ENCODE data around the gene YPEL1. TPM values are rescaled to one million over a fixed set of nuclear protein-coding genes. Genes with fewer than 3 reads are reported as not detected.

YPEL1 gene, protein sequence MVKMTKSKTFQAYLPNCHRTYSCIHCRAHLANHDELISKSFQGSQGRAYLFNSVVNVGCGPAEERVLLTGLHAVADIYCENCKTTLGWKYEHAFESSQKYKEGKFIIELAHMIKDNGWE
- total RNA-seq, result 1.7 TPM

DNA sequence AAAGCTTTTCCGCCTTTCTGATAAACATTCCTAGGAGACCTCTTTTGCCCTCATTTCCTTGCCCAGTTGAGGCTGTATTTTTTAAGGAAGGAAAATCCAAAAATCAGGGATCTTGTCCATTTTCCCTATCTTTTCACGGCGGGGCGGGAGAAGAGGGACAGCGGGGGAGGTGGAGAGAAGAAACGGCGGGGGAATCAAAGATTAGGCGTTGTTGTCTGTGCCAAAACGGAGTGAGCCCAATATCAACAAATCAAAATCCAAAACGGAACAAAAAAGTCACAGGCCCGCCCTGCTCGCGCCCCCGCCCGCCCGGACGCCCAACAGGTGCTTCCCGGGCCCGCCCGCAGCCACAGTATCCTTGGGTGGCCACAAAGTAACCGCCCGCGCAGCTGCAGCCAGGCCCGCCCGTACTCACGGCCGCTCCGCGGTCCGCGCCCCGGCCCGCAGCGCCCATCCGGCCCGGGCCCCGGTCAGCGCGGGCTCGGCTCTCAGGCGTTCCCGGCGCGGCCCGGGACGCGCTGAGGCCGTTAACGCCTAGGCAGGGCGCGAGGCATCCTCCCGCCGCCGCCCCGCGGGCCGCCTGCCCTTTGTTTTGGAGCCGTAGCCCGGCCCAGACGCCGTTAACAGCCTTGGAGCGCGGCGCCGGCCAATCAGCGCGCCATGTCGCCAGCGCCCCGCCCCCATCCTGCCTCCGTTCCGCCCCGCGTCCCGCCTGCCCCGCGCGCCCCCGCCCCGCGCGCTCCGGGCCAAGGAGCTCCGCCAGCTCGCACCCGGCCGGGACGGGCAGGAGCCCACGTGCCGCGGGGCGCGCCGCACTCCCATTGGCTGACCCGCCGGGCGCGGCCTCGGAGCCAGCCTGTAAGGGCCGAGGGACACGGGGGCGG is at the start of gene YPEL1:
Gene YPEL1 (minus strand): TSS at position 595 of the 884 bp plus-strand sequence. CDS start 25,050 bp downstream, outside the sequence.
- DNase-seq (ENCODE audit: low spot score), result peak; percentile 96

DNA sequence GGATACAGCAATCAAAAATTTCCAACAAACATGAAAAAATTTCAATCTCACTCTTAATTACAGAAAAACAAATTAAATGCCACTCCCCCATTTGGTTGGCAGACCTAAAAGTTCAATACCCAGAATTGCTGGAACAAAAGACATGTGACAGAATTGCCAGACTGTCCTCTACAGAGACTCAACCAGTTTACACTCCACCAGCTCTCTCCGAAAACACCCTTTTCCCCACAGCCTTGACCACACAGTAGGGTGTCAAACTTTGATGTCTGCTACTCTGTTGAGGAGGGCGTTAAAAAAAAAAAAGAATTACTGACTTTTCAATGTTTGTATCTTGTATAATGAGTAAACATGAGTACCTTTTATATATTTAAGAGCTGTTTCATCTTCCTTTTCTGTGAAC is 44.7 kb upstream of the YPEL1 start:
- no peak for DNase-seq (ENCODE audit: low spot score)

DNA sequence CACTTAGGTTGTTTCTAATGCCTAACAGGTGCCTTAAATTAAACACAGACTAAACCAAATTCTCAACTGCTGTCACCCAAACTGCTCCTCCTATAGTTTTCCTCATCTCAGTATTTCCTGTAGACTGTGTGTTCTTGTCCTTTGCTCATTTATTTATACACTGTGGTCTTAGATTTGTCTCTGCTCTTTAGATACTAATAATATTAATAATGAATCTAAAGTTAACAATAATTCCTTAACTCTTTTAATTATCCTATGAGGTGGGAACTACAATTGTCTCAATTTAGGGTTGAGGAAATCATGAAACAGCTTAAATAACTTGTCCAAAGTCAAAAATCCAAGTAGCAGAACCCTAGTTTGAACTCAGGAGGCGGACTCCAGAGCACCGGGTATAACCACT is 43.9 kb upstream of the YPEL1 start:
- DNase-seq (ENCODE audit: low spot score), result no peak

DNA sequence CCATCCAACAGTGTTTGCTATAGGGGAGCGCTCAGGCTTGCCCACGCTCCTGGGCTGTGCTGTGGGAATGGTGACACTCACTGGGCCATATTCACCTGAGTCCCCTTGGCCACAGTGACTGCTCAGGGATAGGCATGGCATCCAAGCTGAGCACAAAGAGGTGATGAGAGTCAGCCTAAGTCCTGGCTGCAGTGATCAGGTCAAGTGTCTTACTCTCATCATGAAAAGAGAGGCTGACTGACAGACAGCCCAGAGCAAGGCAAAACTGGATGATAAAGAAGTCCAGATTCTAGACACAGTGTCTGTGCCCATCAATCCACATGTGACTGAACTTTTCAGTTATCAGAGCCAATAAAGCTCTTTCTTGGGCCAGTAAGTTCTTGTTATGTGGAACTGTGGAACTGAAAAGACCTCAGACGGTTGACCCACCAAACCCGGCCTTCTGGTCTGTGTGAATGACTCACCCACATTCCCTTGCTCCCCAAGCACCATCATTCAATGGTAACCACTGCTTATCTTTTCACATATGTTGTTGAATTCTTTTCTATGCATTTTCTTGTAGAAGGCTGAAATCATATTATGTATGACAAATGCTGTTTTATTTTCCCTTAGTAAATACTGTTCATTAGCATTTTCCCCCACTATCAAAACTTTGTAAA is 43.2 kb upstream of the YPEL1 start:
- no peak for DNase-seq (ENCODE audit: low spot score)

DNA sequence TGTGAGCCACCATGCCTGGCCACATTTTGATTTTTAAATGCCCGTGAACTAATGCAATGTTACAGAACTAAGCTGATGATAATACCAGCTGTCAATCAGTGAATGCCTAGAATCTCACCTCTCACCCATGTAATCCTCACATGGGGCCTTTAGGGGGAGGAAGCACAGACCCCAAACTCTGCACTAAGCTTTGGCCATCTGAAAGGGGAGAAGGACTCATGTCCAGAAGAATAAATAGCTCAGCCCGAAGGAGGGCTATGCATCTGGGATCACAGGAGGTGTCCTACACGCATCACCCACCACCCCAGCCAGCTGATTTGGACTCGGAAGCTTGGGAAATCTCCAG is 36.0 kb upstream of the YPEL1 start:
- DNase-seq (ENCODE audit: low spot score), result no peak

DNA sequence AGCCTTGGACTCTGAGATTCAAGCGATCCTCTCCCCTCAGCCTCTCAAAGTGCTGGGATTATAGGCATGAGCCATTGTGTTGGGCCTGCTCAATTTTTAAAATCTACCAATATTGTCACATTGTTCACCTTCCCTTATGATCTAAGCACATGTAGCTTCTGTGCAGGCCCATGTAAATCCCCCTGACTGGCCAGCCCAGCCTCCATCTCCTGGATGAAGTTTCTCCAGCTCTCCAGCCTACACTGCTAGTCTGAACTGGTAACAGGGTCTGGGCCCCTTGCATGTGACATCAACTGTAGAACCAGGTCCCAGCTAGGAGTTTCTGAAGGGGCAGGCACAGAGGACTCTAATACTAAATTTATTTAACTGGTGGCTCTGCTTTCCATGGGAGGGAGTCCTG is 32.8 kb upstream of the YPEL1 start:
- DNase-seq (ENCODE audit: low spot score), result no peak

DNA sequence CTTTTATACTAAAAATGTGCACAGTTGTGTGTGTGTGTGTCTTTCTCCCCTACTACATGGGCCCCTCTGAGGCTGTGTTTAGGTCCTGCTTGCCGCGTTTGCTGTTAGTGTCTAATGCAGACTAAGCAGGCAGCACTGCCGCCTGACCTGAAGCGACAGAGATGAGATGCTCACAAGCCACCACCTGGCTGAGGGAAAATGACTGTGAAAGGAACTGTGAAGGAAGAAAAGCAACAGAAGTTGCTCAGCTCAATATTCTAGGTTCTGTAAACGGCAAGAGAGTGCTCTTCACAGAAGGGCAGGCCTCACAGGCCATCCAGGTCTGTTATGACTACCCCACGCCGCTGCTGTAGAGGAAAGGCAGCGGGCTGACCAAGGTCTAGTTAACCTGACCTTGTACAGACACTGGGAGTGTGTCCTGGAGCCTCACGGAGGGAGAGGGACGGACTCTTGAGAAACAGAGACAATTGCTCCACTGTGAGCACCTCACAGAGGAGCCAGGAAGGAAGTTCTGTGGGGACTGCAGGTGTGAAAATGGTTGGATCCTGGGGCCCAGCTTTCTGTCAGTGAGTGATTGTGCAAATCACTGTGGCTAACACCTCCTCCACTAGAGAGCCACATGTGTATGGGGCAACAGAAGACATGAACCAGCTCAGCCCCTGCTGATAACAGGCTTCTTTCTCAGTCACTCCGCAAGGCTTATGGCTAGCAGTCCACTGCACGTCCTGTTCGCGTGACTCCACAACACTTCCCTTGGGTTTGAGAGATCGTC is 31.3 kb upstream of the YPEL1 start:
- DNase-seq (ENCODE audit: low spot score), result no peak

DNA sequence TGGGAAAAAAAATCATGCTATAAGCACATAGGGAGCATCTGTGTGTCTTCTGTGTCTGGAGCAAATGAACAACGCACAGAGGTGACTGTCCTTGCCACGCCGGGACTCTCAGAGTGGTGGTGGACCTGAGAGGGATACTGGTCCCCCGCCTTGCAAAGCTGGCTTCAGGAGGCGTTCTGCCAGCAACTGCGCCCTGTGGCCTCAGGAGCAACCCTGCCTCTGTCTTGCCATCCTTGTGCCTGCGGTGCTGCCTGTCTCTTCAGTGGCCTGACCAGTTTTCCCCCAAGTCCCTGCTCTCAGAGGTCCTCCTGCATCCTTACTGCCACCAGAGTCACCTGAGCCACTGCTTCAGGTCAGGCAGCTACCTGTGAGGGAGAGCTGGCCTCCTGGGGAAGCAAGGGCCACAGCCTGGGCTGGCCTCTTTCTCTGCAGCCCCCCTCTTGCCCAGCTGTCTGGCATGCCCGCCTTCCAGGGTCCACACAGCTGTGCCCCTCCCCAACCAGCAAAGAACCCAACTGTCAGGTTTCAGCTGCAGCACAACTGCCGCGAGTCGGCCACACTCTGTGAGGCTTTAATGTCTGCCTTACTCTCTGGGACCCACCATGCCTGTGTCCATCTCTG is 30.4 kb upstream of the YPEL1 start:
- DNase-seq (ENCODE audit: low spot score), result no peak

DNA sequence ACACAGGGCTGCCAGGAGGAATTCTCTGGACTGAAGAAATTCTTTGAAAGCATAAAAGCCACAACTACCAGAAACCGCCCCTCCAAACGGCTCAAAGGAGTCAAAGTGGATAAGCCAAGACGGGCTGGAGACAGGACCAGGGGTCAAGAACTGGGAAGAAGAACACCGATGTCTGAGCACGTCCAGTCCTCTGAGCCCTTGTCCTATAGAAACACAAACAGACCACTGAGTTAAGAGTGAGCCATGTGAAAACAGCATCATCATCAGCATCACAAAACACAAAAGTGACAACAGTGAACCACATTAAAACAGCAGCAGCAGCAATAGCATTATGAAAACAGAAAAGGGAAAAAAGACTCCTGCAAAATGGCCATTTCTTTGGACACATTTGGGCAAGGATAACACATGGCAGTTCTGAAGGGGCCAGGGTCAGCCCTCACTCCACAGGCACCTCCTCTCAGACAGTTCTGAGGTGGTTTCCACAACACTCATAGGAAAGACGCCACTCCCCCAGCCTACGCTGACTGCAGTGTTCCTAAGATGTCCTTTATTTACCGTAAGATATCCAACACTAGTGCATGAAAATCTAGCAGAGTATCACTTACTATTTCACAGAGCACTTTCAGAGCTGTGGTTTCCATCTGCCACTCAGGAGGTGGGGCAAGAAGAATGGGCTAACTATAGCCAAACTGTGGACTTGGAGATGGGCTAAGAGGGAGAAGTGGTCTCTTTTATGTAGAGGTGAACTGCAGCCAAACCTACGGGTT is 28.6 kb upstream of the YPEL1 start:
- no peak for DNase-seq (ENCODE audit: low spot score)

DNA sequence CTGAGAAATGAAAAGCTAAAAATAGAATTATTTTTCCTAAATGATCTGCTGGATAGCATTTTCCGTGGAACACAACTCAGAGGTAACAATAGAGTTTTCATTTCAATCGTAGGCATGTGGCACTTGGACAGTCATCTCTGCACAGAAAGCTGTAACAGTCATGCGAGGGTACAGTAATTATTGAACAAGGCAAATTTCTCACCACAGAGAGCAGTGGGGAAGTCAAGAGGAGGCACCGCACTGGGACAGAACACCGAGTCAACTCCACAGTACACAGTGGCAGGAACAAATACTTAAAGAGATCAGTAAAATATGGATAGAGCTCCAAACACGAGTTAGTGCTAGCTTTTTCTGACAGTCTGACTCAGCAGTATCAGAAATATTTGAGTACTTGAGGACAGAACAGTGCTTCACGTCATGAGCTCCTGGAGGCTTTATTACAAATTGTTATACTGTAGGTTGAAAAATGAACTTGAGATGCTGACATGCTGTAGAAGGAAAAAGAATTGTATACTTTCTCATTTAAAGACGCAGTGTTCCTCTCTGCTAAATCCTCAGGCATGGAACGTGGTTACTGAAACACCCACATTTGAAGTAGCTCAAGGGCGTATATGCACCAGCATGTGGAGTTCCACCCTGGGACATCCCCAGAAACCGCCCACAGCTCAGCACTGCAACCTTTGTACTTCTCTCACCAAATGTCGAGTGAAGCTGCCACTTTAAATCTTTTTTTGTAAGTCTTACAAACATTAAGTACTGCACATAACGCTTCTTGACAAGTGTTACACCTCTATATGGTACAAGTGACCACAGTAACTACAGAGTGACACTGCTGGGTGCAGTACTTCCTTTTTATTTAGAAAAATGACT is 27.4 kb upstream of the YPEL1 start:
- DNase-seq (ENCODE audit: low spot score), result no peak

DNA sequence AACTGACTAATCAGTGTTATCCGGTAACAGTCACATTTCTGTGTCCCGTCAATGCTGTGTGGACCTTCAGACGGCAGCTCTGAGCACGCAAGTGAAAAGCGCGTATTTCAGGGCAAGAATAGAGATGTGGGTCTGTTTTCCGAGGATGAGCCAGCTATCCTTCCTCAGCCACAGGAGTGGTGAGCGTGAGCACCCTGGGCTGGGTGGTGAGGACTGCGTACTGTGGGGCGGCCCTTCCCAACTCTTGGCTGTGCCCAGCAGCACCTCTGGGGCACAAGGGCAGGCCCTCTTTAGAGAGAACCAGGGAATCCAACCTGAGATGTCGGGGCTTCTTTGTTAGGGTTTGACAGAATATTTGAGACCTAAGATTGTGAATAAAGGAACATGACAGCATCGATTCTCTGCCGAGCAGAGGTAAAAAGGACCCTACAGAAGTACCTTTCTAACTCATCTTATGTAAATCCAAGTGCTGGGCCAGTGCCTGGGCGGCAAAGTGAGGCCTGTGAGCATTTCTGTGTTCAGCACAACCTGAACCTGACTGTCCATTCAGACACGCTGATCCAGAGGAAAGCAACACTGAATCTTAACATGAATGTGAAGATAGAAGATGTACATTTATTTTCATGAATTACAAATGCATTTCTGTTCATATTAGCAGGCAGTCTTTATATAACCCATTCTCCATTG is 26.5 kb upstream of the YPEL1 start:
- no peak for DNase-seq (ENCODE audit: low spot score)

DNA sequence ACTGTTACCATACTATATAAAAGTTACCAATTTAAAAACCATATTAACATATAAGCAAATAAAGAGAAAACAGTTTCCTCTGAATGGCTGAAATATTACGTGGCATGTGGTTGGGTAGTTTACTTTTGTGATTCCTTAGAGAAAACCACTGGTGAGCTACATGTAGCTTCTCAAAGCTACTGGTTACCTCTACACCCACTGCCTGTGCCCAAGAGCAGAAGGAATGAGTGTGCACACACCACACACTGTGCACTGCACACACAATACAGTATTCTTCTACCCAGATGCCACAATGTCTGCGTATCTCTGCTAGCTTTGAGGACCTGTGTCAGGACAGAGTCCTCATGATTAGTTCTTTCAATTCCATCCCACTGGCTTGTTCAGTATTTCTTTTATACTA is 25.5 kb upstream of the YPEL1 start:
- no peak for DNase-seq (ENCODE audit: low spot score)

DNA sequence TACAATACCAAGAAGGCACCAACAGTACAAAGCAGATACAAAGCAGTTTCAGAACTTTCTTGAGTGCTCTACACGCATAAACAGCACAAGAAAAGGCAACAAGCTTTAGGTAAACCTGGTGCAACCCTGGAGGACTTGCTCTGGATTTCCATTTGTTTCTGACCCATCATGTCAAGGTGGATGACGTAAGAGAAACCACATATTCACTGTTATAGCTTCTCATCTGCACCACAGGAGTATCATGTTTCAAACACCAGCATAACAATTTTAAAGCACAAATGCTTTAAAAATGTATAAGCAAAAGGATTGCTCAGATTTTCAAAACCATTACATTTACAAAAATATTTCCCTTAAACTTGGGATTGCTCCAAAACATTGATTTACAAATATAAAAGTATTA is 25.0 kb upstream of the YPEL1 start:
- DNase-seq (ENCODE audit: low spot score), result no peak

DNA sequence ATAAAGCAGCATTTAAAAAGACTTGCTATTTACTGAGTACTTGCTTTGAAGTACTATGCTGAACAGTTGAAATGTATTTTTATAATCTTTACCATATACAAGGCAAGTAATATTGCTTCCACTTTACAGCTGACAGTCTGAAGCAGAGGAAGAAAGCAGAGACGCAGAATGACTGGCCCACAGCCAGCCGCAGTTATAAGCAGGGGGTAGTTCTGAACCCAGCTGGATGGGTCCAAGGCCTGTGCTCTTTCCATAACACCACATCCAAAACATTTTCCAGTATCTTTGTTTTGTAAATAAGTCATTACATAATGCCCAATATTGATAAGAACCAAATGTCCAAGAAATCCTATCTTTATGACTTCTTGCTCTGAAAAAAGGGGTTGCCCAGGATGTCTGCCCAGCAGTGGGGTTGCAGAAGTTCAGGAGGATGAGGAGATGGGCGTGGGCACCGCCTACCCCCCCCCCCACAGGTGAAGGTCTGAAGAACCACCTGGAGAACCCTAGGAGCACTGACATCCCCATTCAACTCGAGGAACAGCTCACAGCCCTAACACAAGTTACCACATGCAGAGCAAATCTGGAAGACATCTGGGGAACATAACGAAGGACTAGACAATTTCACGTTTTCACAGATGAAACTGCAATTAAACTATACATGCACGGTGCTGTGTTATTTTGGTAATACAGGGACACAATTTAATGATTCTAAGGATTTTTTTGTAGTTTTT is 24.2 kb upstream of the YPEL1 start:
- no peak for DNase-seq (ENCODE audit: low spot score)

DNA sequence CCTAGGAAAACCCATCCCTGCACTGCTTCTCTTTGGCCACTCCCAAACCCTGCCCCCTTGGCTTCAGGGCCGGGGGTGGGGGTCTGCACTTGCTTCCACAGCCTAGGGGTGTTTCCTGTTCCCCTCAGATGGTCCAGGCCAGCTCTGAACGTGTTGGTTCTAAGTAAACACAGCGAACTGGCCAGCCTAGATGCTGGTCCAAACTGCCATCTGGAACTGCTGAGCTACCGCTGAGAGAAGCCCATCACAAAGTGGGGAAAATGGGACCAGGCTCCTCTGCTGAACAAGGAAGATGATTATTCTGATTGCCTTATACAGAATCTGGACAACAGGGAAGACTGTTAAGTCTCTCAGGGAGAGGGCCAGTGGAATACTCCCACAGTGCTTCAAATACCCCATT is 23.5 kb upstream of the YPEL1 start:
- DNase-seq (ENCODE audit: low spot score), result no peak

DNA sequence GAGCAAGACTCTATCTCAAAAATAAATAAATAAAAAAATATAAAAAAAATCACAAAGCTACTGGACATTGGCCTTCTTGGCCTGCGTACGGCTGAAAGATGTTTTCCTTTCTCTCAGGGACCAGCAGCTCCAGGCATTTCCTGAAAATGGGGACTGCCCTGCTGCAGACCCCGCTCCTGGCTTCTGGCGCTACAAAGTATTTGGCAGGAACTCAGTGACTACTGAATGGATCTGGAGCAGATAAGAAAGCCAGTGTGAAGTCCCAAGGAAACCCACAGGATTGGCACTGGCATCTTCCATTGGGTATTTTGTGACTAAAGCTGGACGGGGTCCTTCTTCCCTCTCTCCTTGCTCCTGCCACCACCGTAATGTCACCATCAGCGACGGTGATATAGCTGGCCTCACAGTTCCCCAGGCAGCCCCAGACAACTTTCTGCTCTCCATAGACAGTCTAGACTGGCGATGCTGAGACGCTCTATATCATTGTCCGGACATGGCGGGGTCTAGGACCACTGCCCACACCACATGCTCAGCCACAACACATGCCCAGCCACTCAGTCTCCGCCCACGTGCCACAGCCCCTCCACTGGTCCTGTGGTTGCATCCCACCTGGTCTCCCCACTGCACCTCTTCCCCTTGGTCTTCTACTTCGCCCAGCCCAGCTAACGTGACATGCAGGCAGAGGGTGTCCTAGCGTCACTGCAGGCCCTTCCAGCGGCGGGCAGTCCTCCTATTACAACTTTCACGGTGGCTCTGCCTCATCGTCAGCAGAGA is 22.7 kb upstream of the YPEL1 start:
- no peak for DNase-seq (ENCODE audit: low spot score)

DNA sequence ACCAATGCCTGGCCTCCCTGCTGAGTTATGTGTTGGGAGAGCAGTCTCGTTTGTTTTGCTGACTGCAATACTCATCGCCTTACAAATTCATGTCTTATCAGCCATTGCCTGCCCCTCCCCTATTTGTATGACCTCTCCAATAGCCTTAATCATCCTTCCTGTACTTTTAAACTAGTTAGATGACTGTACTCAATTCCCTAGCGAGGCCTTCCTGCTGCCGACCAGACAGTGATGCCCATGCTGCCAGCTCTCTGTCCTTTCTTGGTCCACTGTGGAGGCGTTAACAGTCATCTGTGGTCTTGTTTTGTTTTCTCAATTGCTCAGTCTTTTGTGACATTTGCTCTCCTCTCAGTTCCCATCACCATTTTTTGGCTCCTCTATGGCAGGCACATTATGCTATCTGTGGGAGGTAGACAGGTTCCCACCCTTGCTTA is 20.3 kb upstream of the YPEL1 start:
- DNase-seq (ENCODE audit: low spot score), result no peak

DNA sequence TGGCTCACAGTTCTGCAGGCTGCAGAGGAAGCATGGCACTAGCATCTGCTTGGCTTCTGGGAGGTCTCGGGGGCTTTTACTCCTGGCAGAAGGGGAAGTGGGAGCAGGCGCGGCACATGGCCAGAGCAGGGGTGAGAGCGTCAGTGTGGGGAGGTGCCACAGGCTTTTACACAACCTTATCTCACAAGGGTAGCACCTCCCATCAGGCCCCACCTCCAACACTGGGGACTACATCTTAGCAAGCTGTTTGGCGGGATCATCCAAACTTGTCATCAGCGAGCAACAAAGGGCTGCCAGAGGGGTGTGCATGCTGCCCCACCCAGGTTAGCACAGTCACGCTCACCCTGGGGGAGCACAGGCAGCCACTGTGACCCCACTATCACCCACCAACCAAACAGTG is 18.9 kb upstream of the YPEL1 start:
- no peak for DNase-seq (ENCODE audit: low spot score)
